Smooth muscle cell (in vitro differentiated cells): Measurements from ENCODE around the gene TBC1D8. TPM values are rescaled to one million over a fixed set of nuclear protein-coding genes. Genes with fewer than 3 reads are reported as not detected.

Experiments
- DNase-seq: peaks from one replicate; lab custom pipeline; 2025; ENCODE audit not compliant: unreplicated experiment; lab: John Stamatoyannopoulos, UW
- H2AFZ ChIP-seq: fragments of 200-600 bp; sonication (generic); 2 replicates; pipeline ENCODE4 v1.6.0; 2016; ENCODE audit warnings: antibody characterized with exemption, low read depth, mild to moderate bottlenecking
- H3F3A ChIP-seq: fragments of 200-600 bp; sonication (generic); 2 replicates; pipeline ENCODE4 v1.6.0; 2017; ENCODE audit warnings: antibody characterized with exemption, low read depth
- H3K27ac ChIP-seq: fragments of 200-600 bp; sonication (generic); 2 replicates; pipeline ENCODE4 v1.5.1; 2016; ENCODE audit warnings: low read depth, mild to moderate bottlenecking
- H3K27me3 ChIP-seq: fragments of 200-600 bp; sonication (generic); 2 replicates; pipeline ENCODE4 v1.6.1; 2016; ENCODE audit warnings: low read depth, mild to moderate bottlenecking
- H3K36me3 ChIP-seq: fragments of 200-600 bp; sonication (generic); 2 replicates; pipeline ENCODE4 v1.5.1; 2016; ENCODE audit warnings: low read depth
- H3K4me1 ChIP-seq: fragments of 200-600 bp; sonication (generic); 2 replicates; pipeline ENCODE4 v1.5.1; 2016; ENCODE audit warnings: low read depth
- H3K4me2 ChIP-seq: fragments of 200-600 bp; sonication (generic); 2 replicates; pipeline ENCODE4 v1.6.0; 2016; ENCODE audit warnings: mild to moderate bottlenecking
- H3K4me3 ChIP-seq: fragments of 200-600 bp; sonication (generic); 2 replicates; pipeline ENCODE4 v1.5.1; 2016; ENCODE audit warnings: mild to moderate bottlenecking
- H3K79me2 ChIP-seq: fragments of 200-600 bp; sonication (generic); 2 replicates; pipeline ENCODE4 v1.6.0; 2016; ENCODE audit warnings: low read depth, mild to moderate bottlenecking
- H3K9ac ChIP-seq: fragments of 200-600 bp; sonication (generic); 2 replicates; pipeline ENCODE4 v1.6.0; 2016; ENCODE audit warnings: low read depth
- H3K9me3 ChIP-seq: fragments of 200-600 bp; sonication (generic); replicated peaks from 2 replicates; pipeline ENCODE4 v1.5.1; 2016; ENCODE audit warnings: low read depth
- H4K20me1 ChIP-seq: fragments of 200-600 bp; sonication (generic); 2 replicates; pipeline ENCODE4 v1.6.0; 2016; ENCODE audit warnings: low read depth
- WGBS: methylation state at CpG from one replicate; pipeline ENCODE4 v1.1.7; 2016; ENCODE audit warnings: low lambda C conversion rate; 5-methylcytosine and 5-hydroxymethylcytosine counted together
- polyA plus RNA-seq: library from polyadenylated mRNA; unstranded; fragments of >200 nt; fragmentation: Nextera tagmentation; extraction: Ambion mirVana; gene quantifications from 2 replicates; pipeline ENCODE4 v1.2.1, GENCODE V29; 2016
- total RNA-seq: library from RNA; depleted of rRNA; stranded (reverse); fragments of >200 nt; gene quantifications from 2 replicates; pipeline ENCODE4 v1.2.3, GENCODE V29; 2014
- TF ChIP-seq, protein P1 (sequence below): fragments of 200-600 bp; sonication (generic); IDR thresholded peaks from 2 replicates; pipeline ENCODE4 v1.5.1; 2017; ENCODE audit warnings: borderline replicate concordance, mild to moderate bottlenecking, antibody characterized with exemption; ENCODE audit not compliant: insufficient read depth, poor library complexity, severe bottlenecking

The TBC1D8 gene
- total and polyA plus RNA-seq, 2 experiments from 2014 or later: 0.89 to 15.1 TPM

DNA sequence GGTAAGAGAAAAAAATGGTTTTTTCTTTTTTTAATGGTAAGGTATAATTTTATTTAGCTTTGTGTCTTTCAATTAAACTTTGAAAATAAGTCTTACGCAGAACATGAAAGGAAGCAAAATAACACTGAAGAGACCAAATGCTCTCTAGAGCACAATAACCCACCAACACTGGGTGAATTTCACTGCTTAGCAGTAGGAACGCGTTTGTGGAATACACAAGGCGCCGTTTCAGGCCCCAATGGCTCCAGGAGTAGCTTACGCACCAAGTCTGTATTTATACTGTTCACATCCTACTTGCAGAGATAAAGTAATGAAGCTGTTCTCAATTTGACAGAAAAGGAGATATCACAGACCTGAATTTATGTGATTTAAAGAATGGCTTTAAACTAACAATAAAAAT, 125.6 kb downstream of the TBC1D8 start:
- H3K9ac ChIP-seq: no peak overlapping the region
- H3F3A ChIP-seq: no peaks in the 10 kb centered on the region
- H3K9me3 ChIP-seq: no peaks in the 10 kb centered on the region
- H2AFZ ChIP-seq: no peak overlapping the region
- TF ChIP-seq, protein P1, sequence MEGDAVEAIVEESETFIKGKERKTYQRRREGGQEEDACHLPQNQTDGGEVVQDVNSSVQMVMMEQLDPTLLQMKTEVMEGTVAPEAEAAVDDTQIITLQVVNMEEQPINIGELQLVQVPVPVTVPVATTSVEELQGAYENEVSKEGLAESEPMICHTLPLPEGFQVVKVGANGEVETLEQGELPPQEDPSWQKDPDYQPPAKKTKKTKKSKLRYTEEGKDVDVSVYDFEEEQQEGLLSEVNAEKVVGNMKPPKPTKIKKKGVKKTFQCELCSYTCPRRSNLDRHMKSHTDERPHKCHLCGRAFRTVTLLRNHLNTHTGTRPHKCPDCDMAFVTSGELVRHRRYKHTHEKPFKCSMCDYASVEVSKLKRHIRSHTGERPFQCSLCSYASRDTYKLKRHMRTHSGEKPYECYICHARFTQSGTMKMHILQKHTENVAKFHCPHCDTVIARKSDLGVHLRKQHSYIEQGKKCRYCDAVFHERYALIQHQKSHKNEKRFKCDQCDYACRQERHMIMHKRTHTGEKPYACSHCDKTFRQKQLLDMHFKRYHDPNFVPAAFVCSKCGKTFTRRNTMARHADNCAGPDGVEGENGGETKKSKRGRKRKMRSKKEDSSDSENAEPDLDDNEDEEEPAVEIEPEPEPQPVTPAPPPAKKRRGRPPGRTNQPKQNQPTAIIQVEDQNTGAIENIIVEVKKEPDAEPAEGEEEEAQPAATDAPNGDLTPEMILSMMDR: no peak
- H3K27ac ChIP-seq: no peak overlapping the region
- H3K36me3 ChIP-seq: no peaks in the 10 kb centered on the region
- no peak for DNase-seq
- H3K4me2 ChIP-seq: no peak overlapping the region
- H3K79me2 ChIP-seq: no peaks in the 10 kb centered on the region
- H3K27me3 ChIP-seq: no peaks in the 10 kb centered on the region
- no peak overlapping the region for H3K4me3 ChIP-seq
- H3K4me1 ChIP-seq: no peaks in the 10 kb centered on the region
- WGBS: 92% methylated on average over 6 of the region's 6 CpGs
- H4K20me1 ChIP-seq: no peaks in the 10 kb centered on the region

DNA sequence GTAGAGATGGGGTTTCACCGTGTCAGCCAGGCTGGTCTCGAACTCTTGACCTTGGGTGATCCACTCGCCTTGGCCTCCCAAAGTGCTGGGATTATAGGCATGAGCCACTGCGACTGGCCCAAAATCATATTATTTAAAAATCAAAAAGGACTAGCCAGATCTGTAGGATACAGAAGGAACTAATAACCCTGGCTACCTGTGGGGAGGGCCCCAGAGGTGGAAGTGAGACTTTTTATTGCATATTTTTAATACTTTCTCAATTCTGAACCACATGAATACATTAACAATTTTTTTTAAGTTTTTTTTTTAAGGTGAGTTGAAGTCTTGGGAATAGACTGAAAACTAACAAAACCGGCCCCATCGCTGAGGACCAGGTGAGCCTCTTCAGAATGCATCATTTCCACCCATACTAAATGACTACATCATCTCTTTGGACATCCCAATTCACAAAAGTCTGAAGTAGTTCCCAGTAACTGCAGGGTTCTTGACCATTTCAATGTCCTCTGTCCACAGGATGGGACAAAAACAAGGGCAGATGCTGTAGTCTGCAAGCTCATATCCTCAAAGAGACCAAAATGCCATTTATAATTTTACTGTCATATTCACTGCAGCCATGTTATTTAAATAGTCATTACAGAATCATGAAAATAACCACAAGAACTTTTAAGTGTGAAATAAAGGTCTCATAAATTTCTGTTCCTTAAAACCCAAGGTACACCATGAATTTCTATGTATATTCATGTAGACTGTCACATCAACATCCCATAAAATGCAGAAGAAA, 127.7 kb downstream of the TBC1D8 start:
- WGBS: over 99% methylated on average over 6 of the region's 6 CpGs
- H3K27ac ChIP-seq: no peak overlapping the region
- H3K4me2 ChIP-seq: no peak overlapping the region
- H3K4me3 ChIP-seq: no peak overlapping the region
- no peaks in the 10 kb centered on the region for H3K36me3 ChIP-seq
- TF ChIP-seq, protein P1: no peak
- no peaks in the 10 kb centered on the region for H4K20me1 ChIP-seq
- no peaks in the 10 kb centered on the region for H3F3A ChIP-seq
- no peaks in the 10 kb centered on the region for H3K9me3 ChIP-seq
- no peak overlapping the region for H2AFZ ChIP-seq
- no peak overlapping the region for H3K9ac ChIP-seq
- H3K4me1 ChIP-seq: no peaks in the 10 kb centered on the region
- DNase-seq: no peak
- no peaks in the 10 kb centered on the region for H3K79me2 ChIP-seq
- no peaks in the 10 kb centered on the region for H3K27me3 ChIP-seq

DNA sequence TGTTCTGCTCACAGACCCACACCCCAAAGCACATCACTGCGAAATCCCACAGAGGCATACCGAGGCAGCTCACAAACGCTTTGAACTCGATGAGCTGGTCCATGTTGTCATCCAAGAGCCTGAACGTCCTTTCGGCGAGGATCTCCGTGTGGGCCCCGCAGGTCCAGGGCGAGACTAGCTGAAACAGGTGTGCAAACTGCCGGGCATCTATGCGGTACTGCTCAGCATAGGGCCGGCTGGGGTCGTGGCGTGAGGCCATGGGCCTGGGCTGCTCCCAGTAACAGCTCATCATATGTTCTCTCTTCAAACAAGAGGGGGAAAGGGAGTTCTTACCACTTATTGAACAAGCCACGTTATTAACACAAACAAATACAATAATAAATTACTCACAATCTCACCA, 129.0 kb downstream of the TBC1D8 start:
- H3K79me2 ChIP-seq: no peaks in the 10 kb centered on the region
- no peaks in the 10 kb centered on the region for H3K36me3 ChIP-seq
- no peaks in the 10 kb centered on the region for H3K9me3 ChIP-seq
- no peak overlapping the region for H2AFZ ChIP-seq
- H3K27ac ChIP-seq: no peak overlapping the region
- no peak overlapping the region for H3K9ac ChIP-seq
- H3K4me2 ChIP-seq: no peak overlapping the region
- 96% methylated on average over 16 of the region's 16 CpGs for WGBS
- H4K20me1 ChIP-seq: peaks cover 4% of the 10 kb centered on the region
- DNase-seq: no peak
- H3K4me3 ChIP-seq: no peak overlapping the region
- no peaks in the 10 kb centered on the region for H3F3A ChIP-seq
- TF ChIP-seq, protein P1: no peak
- no peaks in the 10 kb centered on the region for H3K4me1 ChIP-seq
- H3K27me3 ChIP-seq: no peaks in the 10 kb centered on the region

DNA sequence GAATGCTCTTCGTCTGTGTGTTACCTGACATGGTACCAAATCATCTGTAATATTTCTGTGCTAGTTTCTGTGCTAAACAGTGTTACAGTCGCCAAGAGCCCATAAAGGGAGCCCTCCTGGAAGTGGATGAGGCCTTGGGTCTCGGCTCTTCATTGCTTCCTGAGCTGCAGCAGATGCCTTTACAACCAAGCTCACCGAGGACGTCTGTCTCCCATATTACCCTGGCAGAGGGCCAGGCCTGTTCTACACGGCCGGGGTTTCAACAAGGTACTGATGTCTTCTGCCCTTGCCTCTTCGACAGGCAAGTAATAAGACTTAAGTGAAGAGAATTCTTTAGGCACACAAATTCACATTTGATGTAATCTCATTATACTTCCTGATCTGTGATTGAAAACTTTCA, 132.2 kb downstream of the TBC1D8 start:
- H3K36me3 ChIP-seq: peaks cover 5% of the 10 kb centered on the region
- no peak overlapping the region for H3K9ac ChIP-seq
- no peaks in the 10 kb centered on the region for H3K9me3 ChIP-seq
- no peaks in the 10 kb centered on the region for H3K27me3 ChIP-seq
- no peaks in the 10 kb centered on the region for H3K4me1 ChIP-seq
- H3K27ac ChIP-seq: no peak overlapping the region
- no peak overlapping the region for H3K4me2 ChIP-seq
- DNase-seq: no peak
- no peaks in the 10 kb centered on the region for H3K79me2 ChIP-seq
- no peak overlapping the region for H3K4me3 ChIP-seq
- TF ChIP-seq, protein P1: no peak
- 94% methylated on average over 8 of the region's 8 CpGs for WGBS
- H3F3A ChIP-seq: no peaks in the 10 kb centered on the region
- H4K20me1 ChIP-seq: peaks cover 4% of the 10 kb centered on the region
- no peak overlapping the region for H2AFZ ChIP-seq
